Stimulated activated naive CD8-positive, alpha-beta T cell treated with anti-CD3 and anti-CD28 coated beads, Interleukin-15, Interleukin-2, amounts not matched to agents 100 ng/mL and 50 ng/mL, for 24 hours (primary cell): Measurements from ENCODE around the gene UNC13D.
"Not testable (repeated sequence)": the region's sequence is repeated elsewhere in the genome, so short reads cannot be mapped to it uniquely, and the experiment has no call there.

ENCODE experiments used
- H3K27ac Mint-ChIP-seq: one replicate; pipeline ENCODE4 v1.8.0; 2021; ENCODE audit warnings: mild to moderate bottlenecking, mixed read lengths
- H3K27me3 Mint-ChIP-seq: one replicate; pipeline ENCODE4 v1.8.0; 2021; ENCODE audit warnings: mixed read lengths
- H3K36me3 Mint-ChIP-seq: one replicate; pipeline ENCODE4 v1.8.0; 2021; ENCODE audit warnings: low read depth, mixed read lengths
- H3K4me1 Mint-ChIP-seq: one replicate; pipeline ENCODE4 v1.8.0; 2021; ENCODE audit warnings: low read depth, mixed read lengths
- H3K4me3 Mint-ChIP-seq: one replicate; pipeline ENCODE4 v1.8.0; 2021; ENCODE audit warnings: mild to moderate bottlenecking, mixed read lengths
- H3K9me3 Mint-ChIP-seq: one replicate; pipeline ENCODE4 v1.8.0; 2021; ENCODE audit warnings: mixed read lengths

UNC13D gene

DNA sequence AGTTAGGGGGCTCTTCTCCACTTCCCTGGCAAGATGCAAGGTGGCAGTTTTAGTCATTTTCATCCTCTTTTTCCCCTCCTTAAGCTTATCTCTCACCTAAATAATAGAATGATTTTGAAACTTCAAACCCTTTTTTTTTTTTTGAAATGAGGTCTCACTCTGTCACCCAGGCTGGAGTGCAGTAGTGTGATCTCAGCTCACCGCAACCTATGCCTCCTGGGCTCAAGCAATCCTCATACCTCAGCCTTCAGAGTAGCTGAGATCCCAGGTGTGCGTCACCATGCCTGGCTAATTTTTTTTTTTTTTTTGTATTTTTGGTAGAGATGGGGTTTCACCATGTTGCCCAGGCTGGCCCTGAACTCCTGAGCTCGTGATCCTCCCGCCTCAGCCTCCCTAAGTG is 20.7 kb upstream of the UNC13D start:
- H3K36me3 Mint-ChIP-seq, H3K27me3 Mint-ChIP-seq, H3K4me3 Mint-ChIP-seq, H3K9me3 Mint-ChIP-seq: not testable (repeated sequence)
- H3K27ac Mint-ChIP-seq = peak overlapping the region; percentile 68
- H3K4me1 Mint-ChIP-seq = peaks cover 18% of the 10 kb centered on the region

DNA sequence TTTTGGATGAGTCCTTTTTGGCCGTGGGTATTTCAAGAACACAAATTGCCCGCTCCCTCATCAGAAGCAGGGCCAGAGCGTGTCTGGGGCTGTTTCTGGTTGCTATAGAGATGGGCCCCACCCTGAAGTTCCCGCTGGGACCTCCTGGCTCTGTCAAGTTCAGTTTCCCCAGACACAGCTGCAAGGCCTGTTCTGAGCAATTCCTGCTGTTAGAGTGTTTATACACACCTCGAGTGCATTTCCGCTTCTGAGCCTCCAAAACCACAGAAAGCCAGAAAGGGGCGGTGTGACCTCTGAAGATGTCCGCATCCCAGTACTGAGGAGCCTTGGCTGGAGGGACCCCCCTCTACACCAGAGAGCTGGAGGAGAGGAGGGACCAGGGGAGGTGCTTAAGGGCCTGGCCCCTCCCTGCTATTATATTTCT is 20.3 kb upstream of the UNC13D start:
- Mint-ChIP-seq H3K9me3 (no peaks in the 10 kb centered on the region), H3K4me3 (no peak overlapping the region), H3K27ac (peak overlapping the region; percentile 68), H3K27me3 (no peaks in the 10 kb centered on the region), H3K4me1 (peaks cover 23% of the 10 kb centered on the region), H3K36me3 (no peaks in the 10 kb centered on the region)

DNA sequence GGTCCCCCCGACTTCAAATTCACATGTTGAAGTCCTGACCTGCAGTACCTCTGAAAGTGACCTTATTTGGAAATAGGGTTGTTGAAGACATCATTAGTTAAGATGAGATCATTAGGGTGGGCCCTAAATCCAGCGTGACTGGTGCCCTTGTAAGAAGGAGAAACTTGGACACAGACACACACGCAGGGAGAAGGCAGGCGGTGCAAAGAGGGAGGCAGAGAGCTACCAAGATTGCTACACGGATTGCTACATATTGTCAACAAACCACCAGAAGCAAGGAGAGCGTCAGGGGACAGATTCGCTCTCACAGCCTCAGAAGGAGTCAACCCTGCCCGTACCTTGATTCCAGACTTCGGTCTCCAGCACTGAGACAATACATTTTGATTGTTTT is 17.7 kb upstream of the UNC13D start:
- Mint-ChIP-seq H3K27ac (no peak overlapping the region), H3K27me3 (no peaks in the 10 kb centered on the region), H3K9me3 (no peaks in the 10 kb centered on the region), H3K4me1 (peaks cover 40% of the 10 kb centered on the region), H3K36me3 (no peaks in the 10 kb centered on the region), H3K4me3 (no peak overlapping the region)

DNA sequence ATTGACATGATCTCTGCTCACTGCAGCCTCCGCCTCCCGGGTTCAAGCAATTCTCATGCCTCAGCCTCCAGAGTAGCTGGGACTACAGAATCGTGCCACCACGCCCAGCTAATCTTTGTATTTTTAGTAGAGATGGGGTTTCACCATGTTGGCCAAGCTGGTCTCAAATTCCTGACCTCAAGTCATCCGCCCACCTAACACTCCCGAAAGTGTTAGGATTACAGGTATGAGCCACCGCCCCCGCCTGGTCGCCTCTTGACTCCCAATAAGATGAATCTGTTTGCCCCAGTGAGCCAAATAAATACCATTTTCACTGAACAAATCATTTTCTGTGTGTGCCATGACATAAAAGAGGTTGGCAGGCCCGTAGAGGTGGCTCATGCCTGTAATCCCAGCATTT is 15.2 kb upstream of the UNC13D start:
- not testable (repeated sequence) for H3K27ac Mint-ChIP-seq, H3K27me3 Mint-ChIP-seq, H3K4me3 Mint-ChIP-seq, H3K36me3 Mint-ChIP-seq, H3K9me3 Mint-ChIP-seq
- peaks cover 33% of the 10 kb centered on the region for H3K4me1 Mint-ChIP-seq

DNA sequence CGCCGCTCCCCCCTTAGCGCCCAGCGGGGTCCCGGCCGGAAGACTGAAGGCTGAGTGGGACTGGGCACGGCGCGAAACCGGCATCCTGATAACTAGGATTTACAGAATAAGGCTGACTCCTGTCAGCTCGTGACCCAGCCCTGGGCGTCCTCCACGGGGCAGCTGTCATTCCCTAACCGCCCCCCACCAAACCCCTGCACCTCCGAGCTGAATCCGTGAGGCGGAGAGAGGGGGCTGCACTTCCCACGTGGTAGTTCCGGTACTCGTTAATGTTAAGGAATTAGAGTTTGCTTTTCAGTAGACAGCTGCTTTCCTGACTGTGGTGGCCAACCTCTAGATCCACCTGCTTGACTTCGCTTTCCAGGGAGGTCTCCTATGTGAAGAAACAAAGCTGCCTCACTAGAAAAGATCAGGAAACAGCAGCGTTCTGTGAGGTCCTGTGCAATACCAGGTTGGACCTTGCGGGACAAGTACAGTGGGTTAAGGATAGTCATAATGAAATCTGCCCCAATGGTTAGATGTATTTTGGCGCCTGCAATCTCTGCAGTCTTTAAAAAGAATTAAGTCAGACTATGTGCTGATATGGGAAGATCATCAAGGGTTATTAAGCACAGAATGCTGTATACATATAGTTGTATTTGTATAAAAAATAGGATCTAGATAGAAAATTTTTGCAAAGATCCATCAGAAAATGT is 12.0 kb upstream of the UNC13D start:
- Mint-ChIP-seq H3K27ac (peak overlapping the region; percentile 93), H3K4me3 (no peak overlapping the region)

DNA sequence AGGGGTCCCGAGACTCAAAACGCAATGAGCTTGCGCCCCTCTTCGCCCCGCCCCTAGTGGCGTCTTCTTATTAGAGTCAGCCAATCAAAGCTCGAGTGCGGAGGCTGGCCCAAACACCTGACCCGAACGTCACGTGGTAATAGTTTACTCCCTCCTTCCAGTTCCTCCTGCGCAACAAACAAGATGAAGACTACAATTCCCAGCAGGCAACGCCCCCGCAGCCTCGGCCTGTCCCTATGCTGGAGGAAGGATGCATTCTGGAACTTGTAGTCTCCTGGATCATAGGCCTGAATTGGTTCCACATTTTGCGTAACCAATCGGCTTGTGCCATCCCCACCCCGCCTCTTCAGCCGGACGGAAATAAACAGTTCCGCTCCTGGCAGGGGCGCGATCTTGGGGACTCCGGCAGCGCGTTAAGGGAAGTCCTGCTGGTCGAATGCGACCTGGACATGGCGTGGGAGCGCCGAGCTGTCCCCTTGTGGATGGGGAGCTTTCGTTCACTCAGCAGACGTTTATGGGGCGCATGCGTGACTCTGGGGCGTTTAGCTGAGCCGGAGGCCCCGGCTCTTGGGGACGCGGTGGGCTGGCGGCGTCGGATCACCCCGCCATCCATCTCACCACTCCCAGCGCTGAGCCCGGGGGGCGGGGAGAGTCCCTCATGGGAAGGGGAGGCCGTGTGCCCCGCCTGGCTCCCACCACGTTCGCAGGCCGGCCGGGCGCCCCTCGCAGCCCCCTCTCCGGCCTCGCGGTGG is 11.3 kb upstream of the UNC13D start, which contains the start of gene WBP2:
Gene WBP2 (minus strand): TSS at position 26 of the 752 bp plus-strand sequence. CDS start 38 bp downstream, outside the sequence.
- Mint-ChIP-seq H3K4me3 (no peak within 1 kb of the TSS), H3K27ac (peak within 1 kb of the TSS; percentile 93), H3K36me3 (no peaks in the 10 kb centered on the region), H3K4me1 (peaks cover 35% of the 10 kb centered on the region), H3K9me3 (no peaks in the 10 kb centered on the region), H3K27me3 (no peaks in the 10 kb centered on the region)

More for the DNA sequence above, 12.0 kb upstream of the UNC13D start:
- Mint-ChIP-seq H3K27me3 (no peaks in the 10 kb centered on the region), H3K4me1 (peaks cover 35% of the 10 kb centered on the region), H3K36me3 (no peaks in the 10 kb centered on the region), H3K9me3 (no peaks in the 10 kb centered on the region)

DNA sequence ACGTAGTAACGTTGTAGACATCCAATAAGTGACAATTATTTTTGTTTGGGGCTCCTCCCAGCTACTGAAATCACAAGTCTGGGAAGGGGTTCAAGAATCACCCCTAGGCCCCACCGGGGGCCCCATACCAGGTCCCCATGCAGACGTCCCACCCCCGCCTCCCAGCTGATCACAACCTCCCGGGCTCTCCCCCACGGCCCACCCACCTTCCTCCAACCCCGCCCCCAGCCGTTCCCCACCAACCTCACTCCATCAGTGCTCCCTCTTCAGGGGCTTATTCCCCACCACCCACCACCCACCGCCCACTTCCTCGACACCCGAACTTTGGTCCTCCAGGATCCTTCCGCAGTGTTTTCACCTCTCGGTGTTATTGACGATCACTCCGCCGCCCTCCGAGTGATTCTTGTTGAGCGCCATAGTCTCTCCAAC is 10.7 kb upstream of the UNC13D start:
- no peaks in the 10 kb centered on the region for H3K27me3 Mint-ChIP-seq

DNA sequence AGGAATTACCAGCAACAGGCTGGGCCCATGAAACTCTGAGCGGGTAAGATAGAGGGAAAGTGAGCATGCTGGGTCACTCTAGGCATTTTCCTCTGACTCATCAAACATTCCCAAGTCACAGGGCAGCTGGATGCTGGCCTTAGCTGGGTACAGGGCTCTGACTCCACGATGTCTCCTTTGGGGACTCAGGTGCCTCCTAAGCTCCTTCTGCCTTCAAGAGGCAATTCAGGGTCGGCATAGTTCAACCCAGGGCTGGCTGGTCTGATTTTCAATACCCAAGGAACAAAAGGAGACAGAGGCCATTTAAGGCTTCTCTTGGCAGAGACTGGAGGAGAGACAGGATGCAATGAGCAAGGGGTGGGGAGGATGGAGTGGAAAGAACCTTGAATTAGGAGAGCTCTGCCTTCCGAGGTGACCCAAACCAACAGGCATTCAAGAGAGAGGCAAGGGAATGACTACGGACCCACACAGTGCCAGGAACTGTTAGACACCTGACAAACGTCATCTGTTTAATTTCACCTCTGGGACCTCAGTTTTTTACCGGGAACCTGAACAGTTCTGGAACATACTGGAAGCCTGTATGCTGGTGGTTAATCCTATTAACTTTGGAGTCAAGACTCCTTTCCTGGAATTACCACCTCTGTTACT is 10.0 kb upstream of the UNC13D start:
- no peaks in the 10 kb centered on the region for H3K36me3 Mint-ChIP-seq
- no peaks in the 10 kb centered on the region for H3K27me3 Mint-ChIP-seq
- H3K4me1 Mint-ChIP-seq = peaks cover 28% of the 10 kb centered on the region
- no peaks in the 10 kb centered on the region for H3K9me3 Mint-ChIP-seq
- no peak overlapping the region for H3K27ac Mint-ChIP-seq
- no peak overlapping the region for H3K4me3 Mint-ChIP-seq

More for the DNA sequence above, 10.7 kb upstream of the UNC13D start:
- Mint-ChIP-seq H3K36me3 (no peaks in the 10 kb centered on the region), H3K4me1 (peaks cover 35% of the 10 kb centered on the region), H3K9me3 (no peaks in the 10 kb centered on the region), H3K27ac (no peak overlapping the region), H3K4me3 (no peak overlapping the region)

DNA sequence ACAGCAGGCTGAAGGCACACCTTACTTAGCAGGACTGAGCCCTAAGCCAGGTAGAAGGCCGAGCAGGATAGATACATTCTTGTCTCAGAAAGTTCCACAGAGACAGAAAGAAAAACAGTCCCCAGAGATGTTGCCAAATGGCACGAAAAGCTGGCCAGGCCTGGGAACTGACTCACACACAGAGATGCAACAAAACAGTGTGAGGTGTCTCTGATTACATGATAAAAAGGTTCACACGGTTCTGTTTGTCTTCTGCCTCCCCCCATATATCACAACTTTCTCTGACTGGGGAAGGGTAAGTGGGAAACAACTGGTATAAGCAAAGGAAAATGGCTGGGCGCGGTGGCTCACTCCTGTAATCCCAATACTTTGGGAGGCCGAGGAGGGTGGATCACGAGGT is 9.2 kb upstream of the UNC13D start:
- Mint-ChIP-seq H3K4me1 (peaks cover 20% of the 10 kb centered on the region), H3K27ac (no peak overlapping the region), H3K27me3 (no peaks in the 10 kb centered on the region), H3K4me3 (peak overlapping the region; percentile 17), H3K9me3 (no peaks in the 10 kb centered on the region), H3K36me3 (peaks cover under 1% of the 10 kb centered on the region)

DNA sequence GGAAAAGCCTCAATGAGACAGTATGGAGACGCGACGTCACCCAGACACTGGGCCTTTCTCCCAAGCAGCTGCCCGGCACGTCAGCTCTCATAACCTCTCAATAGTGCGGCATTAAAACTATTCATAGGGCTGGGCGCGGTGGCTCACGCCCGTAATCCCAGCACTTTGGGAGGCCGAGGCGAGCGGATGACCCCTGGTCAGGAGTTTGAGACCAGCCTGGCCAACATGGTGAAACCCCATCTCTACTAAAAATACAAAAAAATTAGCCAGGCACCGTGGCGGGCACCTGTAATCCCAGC is 7.4 kb upstream of the UNC13D start:
- H3K4me1 Mint-ChIP-seq = peaks cover 12% of the 10 kb centered on the region
- H3K36me3 Mint-ChIP-seq, H3K4me3 Mint-ChIP-seq, H3K27me3 Mint-ChIP-seq, H3K9me3 Mint-ChIP-seq, H3K27ac Mint-ChIP-seq: not testable (repeated sequence)

DNA sequence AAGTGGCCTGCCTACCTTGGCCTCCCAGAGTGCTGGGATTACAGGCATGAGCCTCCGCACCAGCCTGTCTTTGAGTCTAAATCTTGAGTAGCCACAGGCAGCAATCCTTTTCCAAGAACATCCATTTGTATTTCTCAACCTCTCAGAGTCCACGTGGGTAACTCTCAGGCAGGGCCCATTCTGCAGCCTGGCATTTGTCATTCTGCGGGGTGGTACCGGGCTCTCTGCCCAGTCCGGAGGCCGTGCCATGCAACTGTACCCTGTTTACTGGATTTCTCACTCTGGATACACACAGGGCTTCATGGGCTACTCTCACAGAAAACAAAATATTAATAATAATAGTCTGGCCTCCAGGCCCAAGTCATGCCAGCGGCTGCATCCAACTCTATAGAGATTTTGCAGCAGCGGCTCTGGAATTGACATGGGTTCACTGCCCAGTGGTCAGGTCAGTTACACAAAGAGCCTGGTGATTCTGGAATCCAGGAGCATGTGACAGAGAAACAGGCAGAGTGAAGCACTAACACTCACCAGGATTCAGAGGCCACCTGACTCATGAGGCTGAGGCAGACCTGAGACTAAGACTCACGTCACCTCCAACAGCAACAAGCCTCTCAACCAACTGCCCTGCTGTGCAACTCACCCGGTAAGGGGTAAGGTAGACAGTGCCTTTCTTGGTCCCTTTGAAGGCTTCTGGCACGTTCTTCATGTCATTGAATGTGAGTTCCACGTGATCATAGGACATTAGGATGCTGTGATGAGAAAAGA is 6.9 kb upstream of the UNC13D start:
- Mint-ChIP-seq H3K4me3 (no peak overlapping the region), H3K4me1 (peaks cover 7% of the 10 kb centered on the region), H3K9me3 (no peaks in the 10 kb centered on the region), H3K27ac (no peak overlapping the region), H3K27me3 (no peaks in the 10 kb centered on the region), H3K36me3 (peaks cover 5% of the 10 kb centered on the region)

DNA sequence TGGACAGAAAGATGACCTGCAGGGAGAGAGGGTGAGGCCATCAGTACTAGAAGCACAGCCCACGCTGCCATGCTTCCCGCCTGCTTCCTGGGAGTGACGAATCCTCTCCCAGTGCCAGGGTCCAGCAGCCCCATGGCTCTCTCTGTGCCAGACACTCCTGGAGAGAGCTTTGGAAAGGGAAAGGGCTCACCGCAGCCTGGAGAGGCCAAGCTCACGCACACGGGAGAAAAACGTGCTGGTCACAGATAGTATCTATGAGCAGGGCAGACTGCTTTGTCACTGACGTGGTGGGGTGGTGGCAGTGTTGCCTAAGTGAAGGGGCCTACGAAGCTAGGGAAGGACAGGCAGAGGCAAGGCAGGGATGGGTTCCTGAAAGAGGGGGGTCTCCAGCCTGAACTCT is 5.5 kb upstream of the UNC13D start:
- Mint-ChIP-seq H3K27me3 (no peaks in the 10 kb centered on the region), H3K4me3 (no peak overlapping the region), H3K4me1 (peaks cover 16% of the 10 kb centered on the region), H3K36me3 (peaks cover 5% of the 10 kb centered on the region), H3K9me3 (no peaks in the 10 kb centered on the region), H3K27ac (no peak overlapping the region)

DNA sequence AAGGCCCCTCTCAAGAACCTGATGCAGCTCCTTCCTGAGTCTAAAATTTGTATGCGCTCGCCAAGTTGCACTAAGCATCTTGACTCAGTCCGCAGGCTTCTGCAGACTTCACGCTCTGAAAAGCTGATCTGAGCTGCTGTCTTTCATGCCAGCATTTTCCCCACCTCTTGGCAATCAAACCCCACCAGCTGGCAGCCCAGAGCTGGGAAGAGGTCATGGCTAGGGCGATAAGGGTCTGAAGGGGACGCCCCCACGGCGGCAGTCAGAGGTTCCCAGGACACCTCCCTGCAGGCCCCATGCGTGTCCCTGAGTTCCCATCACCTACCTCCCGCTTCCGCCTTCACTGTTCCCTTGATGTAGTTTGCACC is 5.1 kb upstream of the UNC13D start:
- H3K27ac Mint-ChIP-seq = no peak overlapping the region
- H3K4me1 Mint-ChIP-seq = peaks cover 16% of the 10 kb centered on the region
- H3K9me3 Mint-ChIP-seq = no peaks in the 10 kb centered on the region
- H3K4me3 Mint-ChIP-seq = no peak overlapping the region
- H3K27me3 Mint-ChIP-seq = no peaks in the 10 kb centered on the region
- peaks cover 5% of the 10 kb centered on the region for H3K36me3 Mint-ChIP-seq

DNA sequence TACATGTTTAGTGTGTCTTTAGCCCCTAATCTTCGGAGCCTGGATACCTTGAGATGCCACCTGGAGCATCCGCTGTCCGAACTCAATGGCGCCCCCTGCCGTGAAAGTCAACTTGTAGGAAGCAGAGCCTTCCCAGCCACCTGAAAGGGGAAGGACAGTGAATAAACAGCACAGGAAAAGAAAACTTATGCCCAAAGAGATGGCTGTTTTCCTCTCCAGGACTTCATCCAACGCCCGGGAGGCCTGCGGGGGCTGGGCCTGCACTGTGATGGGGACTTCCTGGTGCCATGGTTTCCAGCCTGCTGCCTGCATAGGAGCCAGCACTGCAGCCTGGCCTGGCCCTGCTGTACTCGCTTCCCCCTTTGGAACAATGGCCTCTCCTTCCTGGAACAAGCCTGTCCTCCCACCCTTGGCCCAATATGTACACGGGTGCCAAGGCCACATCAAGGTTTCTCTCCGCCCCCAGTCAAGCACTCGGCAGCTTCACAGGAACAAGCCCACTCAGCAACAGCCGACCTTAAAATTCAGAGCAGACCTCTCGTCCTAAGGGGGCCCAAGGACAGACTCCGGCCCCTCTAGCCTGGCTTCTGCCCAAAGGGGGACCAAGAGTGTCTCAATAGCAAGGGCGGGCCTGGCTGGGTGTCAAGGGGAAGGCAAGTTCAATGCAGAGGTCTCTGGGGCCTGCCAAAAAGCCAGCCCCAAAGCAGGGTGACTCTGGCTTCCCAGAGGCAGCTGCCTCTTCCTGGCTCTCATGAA is 4.5 kb upstream of the UNC13D start:
- H3K4me1 Mint-ChIP-seq = peaks cover 16% of the 10 kb centered on the region
- H3K36me3 Mint-ChIP-seq = peaks cover 5% of the 10 kb centered on the region
- no peaks in the 10 kb centered on the region for H3K27me3 Mint-ChIP-seq
- peak overlapping the region; percentile 40 for H3K27ac Mint-ChIP-seq
- no peaks in the 10 kb centered on the region for H3K9me3 Mint-ChIP-seq
- no peak overlapping the region for H3K4me3 Mint-ChIP-seq
